Kidney epithelial cell (primary cell): ENCODE results near the gene DTNA. TPM values are rescaled to one million over a fixed set of nuclear protein-coding genes. Genes with fewer than 3 reads are reported as not detected.

ENCODE experiments used
- DNase-seq: peaks from one replicate; pipeline ENCODE4 v3.0.0-alpha.2; 2010; ENCODE audit warnings: low read depth
- H3K27me3 ChIP-seq: 2 replicates; pipeline ENCODE4 v1.6.0; 2011; ENCODE audit warnings: low read length; ENCODE audit not compliant: control insufficient read depth, insufficient read depth
- H3K36me3 ChIP-seq: 2 replicates; pipeline ENCODE4 v1.5.1; 2011; ENCODE audit warnings: low read length; ENCODE audit not compliant: control insufficient read depth, insufficient read depth
- H3K4me3 ChIP-seq: 2 replicates; pipeline ENCODE4 v1.5.1; 2011; ENCODE audit warnings: low read depth, mild to moderate bottlenecking, control low read depth, low read length
- total RNA-seq: library from RNA; depleted of rRNA; stranded (reverse); fragments of >200 nt; gene quantifications from 2 replicates; pipeline ENCODE4 v1.2.3, GENCODE V29; 2015
- TF ChIP-seq, protein P1 (sequence below): IDR thresholded peaks from 2 replicates; pipeline ENCODE4 v1.5.1; 2011; ENCODE audit warnings: mild to moderate bottlenecking, moderate library complexity, low read length, control low read depth, inconsistent platforms; ENCODE audit not compliant: insufficient read depth, poor library complexity, severe bottlenecking

Gene DTNA
- total RNA-seq, 1 donor from 2014 or later = 19.3 TPM

DNA sequence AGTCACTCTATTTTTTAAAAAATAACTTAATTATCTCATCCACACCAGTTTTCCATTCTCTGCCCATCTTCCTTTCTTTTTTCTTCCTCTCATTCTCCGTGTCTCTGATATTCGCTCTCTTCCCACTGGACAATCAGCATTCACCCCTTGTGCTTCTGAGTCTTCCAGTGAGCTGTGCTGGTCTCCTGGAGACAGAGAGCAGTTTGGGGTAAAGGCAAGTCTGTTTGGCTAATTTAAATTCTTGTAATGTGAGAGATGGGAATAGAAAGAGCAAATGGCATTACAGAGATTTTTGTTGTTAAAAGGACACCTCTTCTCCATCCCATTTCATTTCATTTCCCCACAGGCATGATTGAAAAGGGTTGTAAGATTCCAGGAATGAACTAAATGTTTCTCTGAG lies 107.5 kb downstream of the DTNA start:
- Histone ChIP-seq H3K36me3 (no peaks in the 10 kb centered on the region), H3K4me3 (no peak overlapping the region), H3K27me3 (no peaks in the 10 kb centered on the region)
- TF ChIP-seq, protein P1, sequence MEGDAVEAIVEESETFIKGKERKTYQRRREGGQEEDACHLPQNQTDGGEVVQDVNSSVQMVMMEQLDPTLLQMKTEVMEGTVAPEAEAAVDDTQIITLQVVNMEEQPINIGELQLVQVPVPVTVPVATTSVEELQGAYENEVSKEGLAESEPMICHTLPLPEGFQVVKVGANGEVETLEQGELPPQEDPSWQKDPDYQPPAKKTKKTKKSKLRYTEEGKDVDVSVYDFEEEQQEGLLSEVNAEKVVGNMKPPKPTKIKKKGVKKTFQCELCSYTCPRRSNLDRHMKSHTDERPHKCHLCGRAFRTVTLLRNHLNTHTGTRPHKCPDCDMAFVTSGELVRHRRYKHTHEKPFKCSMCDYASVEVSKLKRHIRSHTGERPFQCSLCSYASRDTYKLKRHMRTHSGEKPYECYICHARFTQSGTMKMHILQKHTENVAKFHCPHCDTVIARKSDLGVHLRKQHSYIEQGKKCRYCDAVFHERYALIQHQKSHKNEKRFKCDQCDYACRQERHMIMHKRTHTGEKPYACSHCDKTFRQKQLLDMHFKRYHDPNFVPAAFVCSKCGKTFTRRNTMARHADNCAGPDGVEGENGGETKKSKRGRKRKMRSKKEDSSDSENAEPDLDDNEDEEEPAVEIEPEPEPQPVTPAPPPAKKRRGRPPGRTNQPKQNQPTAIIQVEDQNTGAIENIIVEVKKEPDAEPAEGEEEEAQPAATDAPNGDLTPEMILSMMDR = no peak
- DNase-seq = no peak

DNA sequence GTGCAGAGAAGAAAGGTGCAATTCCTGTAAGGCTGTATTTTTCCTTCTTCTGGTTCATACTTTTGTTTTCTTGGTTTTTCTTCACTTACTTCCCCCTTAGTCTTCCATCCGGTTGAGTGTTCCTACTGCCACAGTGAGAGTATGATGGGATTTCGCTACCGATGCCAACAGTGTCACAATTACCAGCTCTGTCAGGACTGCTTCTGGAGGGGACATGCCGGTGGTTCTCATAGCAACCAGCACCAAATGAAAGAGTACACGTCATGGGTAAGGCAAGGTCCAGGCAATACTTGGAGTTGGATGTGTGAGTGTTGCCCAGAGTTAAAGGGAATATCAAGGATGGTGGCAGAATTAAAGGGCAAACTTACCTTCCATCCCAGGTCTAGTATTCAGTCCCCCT lies 108.0 kb downstream of the DTNA start:
- TF ChIP-seq, protein P1 = no peak
- no peaks in the 10 kb centered on the region for H3K36me3 ChIP-seq
- no peak for DNase-seq

DNA sequence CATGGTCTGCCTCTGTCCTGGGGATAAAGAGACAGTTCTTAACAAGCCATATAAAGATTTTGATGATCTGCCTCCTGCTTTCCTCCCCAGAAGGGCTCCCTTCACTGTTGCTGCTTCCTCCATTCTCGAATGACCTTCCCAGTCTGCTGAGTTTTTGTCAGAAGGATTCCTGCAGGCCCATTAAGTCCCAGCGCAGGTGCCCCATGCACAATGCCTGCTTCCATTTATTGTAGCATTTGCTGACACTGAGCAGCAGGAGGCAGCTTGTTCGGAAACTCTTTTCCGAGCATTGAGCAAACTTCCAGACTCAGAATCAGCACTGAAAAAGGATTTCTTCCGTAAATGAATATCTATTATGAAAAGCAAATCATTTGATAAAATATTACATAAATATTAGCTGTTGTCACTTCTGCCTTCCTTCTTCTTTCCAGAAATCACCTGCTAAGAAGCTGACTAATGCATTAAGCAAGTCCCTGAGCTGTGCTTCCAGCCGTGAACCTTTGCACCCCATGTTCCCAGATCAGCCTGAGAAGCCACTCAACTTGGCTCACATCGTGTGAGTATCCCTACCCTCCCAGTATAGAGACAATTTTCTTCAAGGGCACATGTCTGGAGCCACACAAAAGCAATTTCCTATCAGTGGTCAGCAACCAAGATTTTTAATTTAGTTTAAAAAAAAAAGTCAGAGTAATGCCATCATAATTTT lies 110.4 kb downstream of the DTNA start:
- Histone ChIP-seq H3K27me3 (no peaks in the 10 kb centered on the region), H3K36me3 (no peaks in the 10 kb centered on the region), H3K4me3 (no peak overlapping the region)
- TF ChIP-seq, protein P1 = no peak
- no peak for DNase-seq

More for the DNA sequence above, 108.0 kb downstream of the DTNA start:
- Histone ChIP-seq H3K27me3 (no peaks in the 10 kb centered on the region), H3K4me3 (no peak overlapping the region)

DNA sequence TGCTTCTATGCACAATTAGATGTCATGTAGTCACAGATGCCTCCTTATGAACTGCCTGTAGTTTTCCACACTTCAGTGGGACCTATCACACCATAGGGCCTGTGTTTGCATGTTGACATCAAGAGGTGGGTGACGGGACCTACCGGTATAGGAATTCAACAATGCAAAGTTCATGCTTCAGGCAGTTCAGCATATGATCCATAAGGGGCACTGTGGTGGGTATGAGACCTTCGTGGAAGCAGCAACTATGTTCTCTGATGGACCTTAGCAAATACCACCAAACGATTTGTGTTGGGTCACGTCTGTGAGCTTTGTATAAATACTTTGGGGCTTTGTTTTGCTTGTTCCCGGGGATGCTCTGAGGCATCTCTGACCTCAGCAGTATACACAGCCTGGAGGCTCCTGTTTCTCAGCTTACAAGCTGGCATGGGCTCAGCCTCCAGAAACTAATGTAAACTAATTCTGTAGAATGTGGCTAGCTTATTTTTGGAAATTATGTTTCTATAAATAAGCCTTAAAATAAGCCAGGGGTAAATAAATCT lies 111.6 kb downstream of the DTNA start:
- DNase-seq = no peak
- H3K4me3 ChIP-seq = no peak overlapping the region
- TF ChIP-seq, protein P1 = no peak
- H3K36me3 ChIP-seq = no peaks in the 10 kb centered on the region
- H3K27me3 ChIP-seq = no peaks in the 10 kb centered on the region

DNA sequence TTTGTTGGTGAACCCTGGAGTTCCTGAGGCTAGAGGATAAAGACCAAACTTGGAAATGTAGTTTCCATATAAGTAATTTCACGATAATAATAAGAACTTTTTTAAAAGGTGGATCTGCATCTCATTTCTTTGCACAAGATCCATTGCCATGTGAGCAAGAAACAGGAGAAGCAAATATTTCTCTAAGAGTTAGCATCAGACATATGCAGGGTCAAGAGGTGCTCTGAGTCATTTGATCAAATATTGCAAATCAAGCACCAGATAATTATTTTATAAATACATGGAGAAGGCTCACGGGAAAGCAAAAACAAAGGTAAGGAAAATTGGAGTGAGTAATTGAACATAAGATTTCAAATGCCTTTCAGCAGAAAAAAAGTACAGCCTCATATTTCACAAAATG lies 118.0 kb downstream of the DTNA start:
- Histone ChIP-seq H3K4me3 (no peak overlapping the region), H3K36me3 (no peaks in the 10 kb centered on the region), H3K27me3 (no peaks in the 10 kb centered on the region)
- TF ChIP-seq, protein P1 = no peak
- no peak for DNase-seq

DNA sequence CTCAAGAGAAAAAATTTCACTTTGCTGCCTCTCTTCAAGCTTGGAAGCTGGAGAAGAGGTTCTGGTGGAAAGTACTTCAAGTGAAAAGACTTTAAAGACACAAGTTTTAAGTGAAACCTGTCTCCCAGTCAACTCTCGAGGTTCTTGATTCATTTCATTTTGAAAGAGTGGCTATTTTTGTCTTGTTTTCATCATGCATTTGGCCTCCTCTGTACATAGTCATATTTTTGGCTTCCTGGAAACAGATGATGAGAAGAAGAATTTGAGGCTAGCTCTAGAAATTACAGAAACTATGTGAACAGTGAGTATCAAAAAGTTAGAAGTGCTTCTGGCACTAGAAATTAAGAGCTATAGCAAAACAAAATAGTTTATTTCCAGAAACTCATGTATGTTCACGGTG lies 124.8 kb downstream of the DTNA start:
- no peak for DNase-seq
- no peaks in the 10 kb centered on the region for H3K36me3 ChIP-seq
- H3K4me3 ChIP-seq = no peak overlapping the region
- TF ChIP-seq, protein P1 = no peak
- no peaks in the 10 kb centered on the region for H3K27me3 ChIP-seq
